ENCODE results near the gene MAEL. TPM values are rescaled to one million over a fixed set of nuclear protein-coding genes. Genes with fewer than 3 reads are reported as not detected.

MAEL gene
- total and polyA plus RNA-seq, 2 of the 8 experiments (the other 6 are each of a cell fraction or from before 2014, with no cell fraction given), result 0.03 TPM; not detected in 1

- CTCF ChIA-PET (ENCODE audit: partially characterized antibody), result interaction anchor here (1.0 to 2.7 kb wide), 8 partner anchors 9 to 160 kb away, joined by 3 to 18 read pairs (median 5); no protein-coding TSS in a partner anchor
- no peak overlapping the region for H2BK120ac ChIP-seq (replicated peaks; ENCODE audit: low read depth, low read length)
- no peak overlapping the region for H4K8ac ChIP-seq (ENCODE audit: extremely low read depth, insufficient read depth, low read length)
- no peak overlapping the region for H4K91ac ChIP-seq (replicated peaks; ENCODE audit: insufficient read length, low read length)
- no peak overlapping the region for H2BK15ac ChIP-seq (ENCODE audit: low read length)
- no peak overlapping the region for H2BK12ac ChIP-seq (ENCODE audit: low read depth, low read length)
- POLR2A ChIA-PET (ENCODE audit: partially characterized antibody), result no interaction called here
- H3K4me2 ChIP-seq (ENCODE audit: insufficient read depth in 1 of 2, low read depth in 2 of 2, low read length in 2 of 2), result no peak overlapping the region
- TF ChIP-seq CREB1 (IDR thresholded peaks at IDR 0.05) (0 out of 2 replicates have a peak, but pooled peaks have one; percentile 10), CTBP2 (IDR thresholded peaks at IDR 0.05; ENCODE audit: borderline replicate concordance, insufficient read depth, insufficient read length, low read length) (no peak)
- WGBS, 2 experiments (ENCODE audit: extremely low coverage in 1 of 2, insufficient coverage in 1 of 2, insufficient read length in 1 of 2, insufficient replicate concordance in 2 of 2, low coverage in 1 of 2, low lambda C conversion rate in 2 of 2, missing lambda C conversion rate in 1 of 2), result 66% methylated on average over 20 of the region's 21 CpGs; no CpG with 5 or more reads in 1 of the 2 experiments
- no peak for DNase-seq (ENCODE audit: low read depth in 1 of 2, low spot score in 2 of 2)
- no peak overlapping the region for H3K4ac ChIP-seq (replicated peaks; ENCODE audit: insufficient read length, low read depth, low read length)
- no peak overlapping the region for H3K56ac ChIP-seq (replicated peaks; ENCODE audit: insufficient read length, low read depth, low read length)
- H2AK5ac ChIP-seq (ENCODE audit: low read depth, low read length), result no peak overlapping the region
- H2BK20ac ChIP-seq (ENCODE audit: low read length), result no peak overlapping the region
- no peak overlapping the region for H2BK5ac ChIP-seq (ENCODE audit: low read depth, low read length)
- no peak overlapping the region for H3K27ac ChIP-seq (ENCODE audit: low read depth, low read length)
- no peaks in the 10 kb centered on the region for H3K27me3 ChIP-seq (replicated peaks in 1 of 4; ENCODE audit: control insufficient read depth in 3 of 4, extremely low read depth in 1 of 4, insufficient read depth in 3 of 4, low read length in 3 of 4)
- H4K5ac ChIP-seq (ENCODE audit: insufficient read length, low read depth, low read length), result no peak overlapping the region
- 0 out of 2 replicates have a peak overlapping the region, but pooled peaks have one; percentile 48 for H2AFZ ChIP-seq (ENCODE audit: low read length)
- H4K20me1 ChIP-seq (replicated peaks in 1 of 2; ENCODE audit: control insufficient read depth in 1 of 2, insufficient read depth in 2 of 2, low read length in 2 of 2), result no peaks in the 10 kb centered on the region
- H3K79me2 ChIP-seq (ENCODE audit: control insufficient read depth in 1 of 2, insufficient read depth in 2 of 2, low read length in 2 of 2), result no peaks in the 10 kb centered on the region
- no peak overlapping the region for H3K9ac ChIP-seq (replicated peaks in 1 of 4; ENCODE audit: extremely low read depth in 1 of 4, low read depth in 3 of 4, low read length in 3 of 4)
- no peaks in the 10 kb centered on the region for H3K36me3 ChIP-seq (ENCODE audit: control insufficient read depth in 2 of 4, insufficient read depth in 4 of 4, low read length in 3 of 4)
- no peaks in the 10 kb centered on the region for H3K79me1 ChIP-seq (ENCODE audit: low read depth, low read length)
- no peak overlapping the region for H3K23ac ChIP-seq (ENCODE audit: insufficient read length)
- 0 out of 8 replicates have a peak overlapping the region, but pooled peaks of 1 of the 4 experiments have one; percentile 9 for H3K4me3 ChIP-seq (ENCODE audit: extremely low read depth in 1 of 4, insufficient read depth in 2 of 4, low read depth in 3 of 4, low read length in 4 of 4)
- H3K14ac ChIP-seq (ENCODE audit: insufficient read length), result no peak overlapping the region
- peaks cover 0 to 3% (median 0%) of the 10 kb centered on the region in 4 experiments; a peak in 1 of 7 replicates for H3K4me1 ChIP-seq (replicated peaks in 1 of 4; ENCODE audit: control insufficient read depth in 3 of 4, insufficient read depth in 4 of 4, low read length in 3 of 4)
- H3K23me2 ChIP-seq (ENCODE audit: low read depth, low read length), result no peaks in the 10 kb centered on the region
- H3K9me3 ChIP-seq (ENCODE audit: insufficient read depth in 2 of 2, low read depth in 1 of 2, low read length in 1 of 2), result no peaks in the 10 kb centered on the region
- no peak overlapping the region for H3K18ac ChIP-seq (ENCODE audit: extremely low read depth, low read length)
- no peak for FAIRE-seq
Observed at GRCh38 chr1:167043752-167044488, 54.8 kb downstream of the MAEL start.

Measured in H1 (cell line).